T-helper 1 cell (primary cell): ENCODE measurements around the gene BMPER.

ENCODE experiments used
- DNase-seq, 5 donors: peaks; one replicate each; pipeline ENCODE4 v3.0.0-alpha.2; 2012 to 2020

BMPER gene

GRCh38 chr7:33892945-33893344, 12.4 kb upstream of the BMPER start:
- no peak for DNase-seq

GRCh38 chr7:33893377-33893776, 12.0 kb upstream of the BMPER start:
- DNase-seq, result no peak

- peak; percentile 20 to 54 (median 43) for DNase-seq
Measured at GRCh38 chr7:33895025-33895804, 10.1 kb upstream of the BMPER start.

GRCh38 chr7:33900501-33900900, 4.8 kb upstream of the BMPER start:
- no peak for DNase-seq

GRCh38 chr7:33901199-33901598, 4.1 kb upstream of the BMPER start:
- DNase-seq, result no peak

- no peak for DNase-seq
Measured at GRCh38 chr7:33901847-33902246, 3.5 kb upstream of the BMPER start.

GRCh38 chr7:33902746-33903145, 2.6 kb upstream of the BMPER start:
- DNase-seq, result no peak

- DNase-seq, result no peak
Measured at GRCh38 chr7:33903791-33904680, 1.3 kb upstream of the BMPER start.

GRCh38 chr7:33904681-33905388, 504 bp upstream of the BMPER start:
- DNase-seq, result peak in 1 of 5 donors; percentile 15

GRCh38 chr7:33906697-33907096, 1.4 kb downstream of the BMPER start:
- no peak for DNase-seq

- no peak for DNase-seq
Measured at GRCh38 chr7:33907625-33908024, 2.3 kb downstream of the BMPER start.

- DNase-seq, result no peak
Measured at GRCh38 chr7:33909318-33909717, 4.0 kb downstream of the BMPER start.

GRCh38 chr7:33909755-33910154, 4.4 kb downstream of the BMPER start:
- DNase-seq, result no peak

- no peak for DNase-seq
Measured at GRCh38 chr7:33910756-33911155, 5.4 kb downstream of the BMPER start.

- DNase-seq, result no peak
Measured at GRCh38 chr7:33916357-33917081, 11.2 kb downstream of the BMPER start.

GRCh38 chr7:33917661-33918060, 12.3 kb downstream of the BMPER start:
- DNase-seq, result no peak

GRCh38 chr7:33918438-33919143, 13.3 kb downstream of the BMPER start:
- DNase-seq, result no peak

GRCh38 chr7:33919449-33919848, 14.1 kb downstream of the BMPER start:
- no peak for DNase-seq

GRCh38 chr7:33921216-33921938, 16.0 kb downstream of the BMPER start:
- DNase-seq, result no peak

- no peak for DNase-seq
Measured at GRCh38 chr7:33922820-33923219, 17.5 kb downstream of the BMPER start.
